ENCODE results near the gene OR5D16.
"Not testable (repeated sequence)": the region's sequence is repeated elsewhere in the genome, so short reads cannot be mapped to it uniquely, and the experiment has no call there.

The OR5D16 gene

GRCh38 chr11:55872731-55873130 lies 34.2 kb downstream of the OR5D16 start:
- H3K27ac ChIP-seq (ENCODE audit: low read depth, low read length); H3K4me3 ChIP-seq (ENCODE audit: low read length); H3K9ac ChIP-seq (ENCODE audit: low read length); H3K27me3 ChIP-seq (ENCODE audit: control insufficient read depth, insufficient read depth, low read length); H3K36me3 ChIP-seq (ENCODE audit: control insufficient read depth, insufficient read depth, low read length); H3K4me1 ChIP-seq (ENCODE audit: control insufficient read depth, insufficient read depth, low read length): not testable (repeated sequence)

GRCh38 chr11:55873146-55873545 lies 34.6 kb downstream of the OR5D16 start:
- H3K27me3 ChIP-seq (ENCODE audit: control insufficient read depth, insufficient read depth, low read length); H3K4me1 ChIP-seq (ENCODE audit: control insufficient read depth, insufficient read depth, low read length); H3K36me3 ChIP-seq (ENCODE audit: control insufficient read depth, insufficient read depth, low read length); H3K9ac ChIP-seq (ENCODE audit: low read length); H3K27ac ChIP-seq (ENCODE audit: low read depth, low read length); H3K4me3 ChIP-seq (ENCODE audit: low read length): not testable (repeated sequence)

GRCh38 chr11:55882997-55883396 lies 44.4 kb downstream of the OR5D16 start, which contains the start of gene TRIM51:
TSS of gene TRIM51 (plus strand) at chr11:55883297. CDS start at chr11:55885429, 2,132 bp downstream.
- H3K27ac ChIP-seq (ENCODE audit: low read depth, low read length); H3K36me3 ChIP-seq (ENCODE audit: control insufficient read depth, insufficient read depth, low read length); H3K9ac ChIP-seq (ENCODE audit: low read length); H3K4me1 ChIP-seq (ENCODE audit: control insufficient read depth, insufficient read depth, low read length); H3K4me3 ChIP-seq (ENCODE audit: low read length); H3K27me3 ChIP-seq (ENCODE audit: control insufficient read depth, insufficient read depth, low read length): not testable (repeated sequence)

GRCh38 chr11:55884995-55885394 lies 46.4 kb downstream of the OR5D16 start:
- H3K27me3 ChIP-seq (ENCODE audit: control insufficient read depth, insufficient read depth, low read length); H3K27ac ChIP-seq (ENCODE audit: low read depth, low read length); H3K4me1 ChIP-seq (ENCODE audit: control insufficient read depth, insufficient read depth, low read length); H3K4me3 ChIP-seq (ENCODE audit: low read length); H3K9ac ChIP-seq (ENCODE audit: low read length); H3K36me3 ChIP-seq (ENCODE audit: control insufficient read depth, insufficient read depth, low read length): not testable (repeated sequence)

- H3K4me3 ChIP-seq (ENCODE audit: low read length); H3K27me3 ChIP-seq (ENCODE audit: control insufficient read depth, insufficient read depth, low read length); H3K27ac ChIP-seq (ENCODE audit: low read depth, low read length); H3K4me1 ChIP-seq (ENCODE audit: control insufficient read depth, insufficient read depth, low read length); H3K9ac ChIP-seq (ENCODE audit: low read length); H3K36me3 ChIP-seq (ENCODE audit: control insufficient read depth, insufficient read depth, low read length): not testable (repeated sequence)
Observed at GRCh38 chr11:55885481-55885880, 46.9 kb downstream of the OR5D16 start.

All from rectal smooth muscle tissue (tissue), 1 donor.